CD4-positive, alpha-beta T cell treated with Interferon alpha-2 for 1 hour (primary cell): ENCODE data around the gene FKBP2.

Source experiments
- DNase-seq, 2 donors: peaks; one replicate each; pipeline ENCODE4 v3.0.0-alpha.2; 2020 to 2022

FKBP2 gene

DNA sequence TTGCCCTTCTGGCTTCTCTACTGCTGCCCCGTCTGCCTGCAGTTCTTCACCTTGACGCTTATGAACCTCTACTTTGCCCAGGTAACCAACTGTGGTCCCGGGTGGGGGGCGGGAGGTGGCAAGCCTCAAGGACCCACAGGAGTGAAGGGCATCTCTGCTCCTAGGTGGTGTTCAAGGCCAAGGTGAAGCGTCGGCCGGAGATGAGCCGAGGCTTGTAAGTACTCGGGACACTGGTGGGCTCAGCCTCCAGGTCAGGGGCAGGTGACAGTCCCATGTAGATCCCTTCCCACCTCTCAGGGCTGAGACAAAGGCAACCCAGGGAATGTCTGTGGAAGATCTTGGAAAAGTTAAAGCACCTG is 45.9 kb downstream of the FKBP2 start:
- DNase-seq = no peak

- no peak for DNase-seq
These were observed 46.9 kb downstream of the FKBP2 start for GRCh38 chr11:64287676-64288352.

DNA sequence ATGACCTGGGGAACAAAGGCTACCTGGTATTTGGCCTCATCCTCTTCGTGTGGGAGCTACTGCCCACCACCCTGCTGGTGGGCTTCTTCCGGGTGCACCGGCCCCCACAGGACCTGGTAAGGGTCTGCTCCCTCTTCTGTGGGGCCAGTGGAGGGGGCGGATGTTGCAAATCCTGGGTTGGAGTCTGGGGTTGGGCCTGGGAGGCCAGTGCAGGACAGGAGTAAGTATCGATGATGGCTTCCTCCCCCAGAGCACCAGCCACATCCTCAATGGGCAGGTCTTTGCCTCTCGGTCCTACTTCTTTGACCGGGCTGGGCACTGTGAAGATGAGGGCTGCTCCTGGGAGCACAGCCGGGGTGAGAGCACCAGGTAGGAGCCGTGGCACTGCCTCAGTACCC is 47.5 kb downstream of the FKBP2 start:
- DNase-seq = no peak

DNA sequence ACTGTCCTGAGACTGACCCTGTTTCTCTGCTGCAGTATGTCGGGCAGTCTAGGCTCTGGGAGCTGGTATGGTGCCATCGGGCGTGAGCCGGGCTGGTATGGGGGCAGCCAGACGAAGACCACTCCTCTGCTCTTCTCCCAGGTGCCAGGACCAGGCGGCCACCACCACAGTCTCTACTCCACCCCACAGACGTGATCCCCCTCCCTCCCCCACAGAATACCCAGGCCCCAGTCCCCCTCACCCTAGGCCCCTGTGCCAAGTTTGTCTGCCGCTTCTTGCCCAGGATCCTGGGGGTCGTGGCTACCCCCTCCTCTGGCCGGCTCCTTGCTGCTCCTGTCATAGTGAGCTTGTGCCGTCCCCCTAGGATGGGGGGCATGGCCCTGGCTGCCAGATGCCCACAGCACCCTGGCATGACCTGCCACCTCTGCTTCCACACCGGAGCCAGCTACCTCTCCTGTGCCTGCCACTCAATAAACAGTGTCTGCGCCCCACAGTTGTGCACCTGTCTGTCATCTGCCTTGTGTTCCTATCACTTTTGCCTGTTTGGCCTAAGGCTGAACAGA is 48.2 kb downstream of the FKBP2 start:
- no peak for DNase-seq

GRCh38 chr11:64290352-64291261 is 49.7 kb downstream of the FKBP2 start:
- DNase-seq = no peak

- no peak for DNase-seq
These were observed 50.4 kb downstream of the FKBP2 start, which contains the start of gene KCNK4 for GRCh38 chr11:64291262-64291751. Gene KCNK4 (plus strand): TSS chr11:64291302. CDS start chr11:64293019, 1,717 bp downstream.

DNA sequence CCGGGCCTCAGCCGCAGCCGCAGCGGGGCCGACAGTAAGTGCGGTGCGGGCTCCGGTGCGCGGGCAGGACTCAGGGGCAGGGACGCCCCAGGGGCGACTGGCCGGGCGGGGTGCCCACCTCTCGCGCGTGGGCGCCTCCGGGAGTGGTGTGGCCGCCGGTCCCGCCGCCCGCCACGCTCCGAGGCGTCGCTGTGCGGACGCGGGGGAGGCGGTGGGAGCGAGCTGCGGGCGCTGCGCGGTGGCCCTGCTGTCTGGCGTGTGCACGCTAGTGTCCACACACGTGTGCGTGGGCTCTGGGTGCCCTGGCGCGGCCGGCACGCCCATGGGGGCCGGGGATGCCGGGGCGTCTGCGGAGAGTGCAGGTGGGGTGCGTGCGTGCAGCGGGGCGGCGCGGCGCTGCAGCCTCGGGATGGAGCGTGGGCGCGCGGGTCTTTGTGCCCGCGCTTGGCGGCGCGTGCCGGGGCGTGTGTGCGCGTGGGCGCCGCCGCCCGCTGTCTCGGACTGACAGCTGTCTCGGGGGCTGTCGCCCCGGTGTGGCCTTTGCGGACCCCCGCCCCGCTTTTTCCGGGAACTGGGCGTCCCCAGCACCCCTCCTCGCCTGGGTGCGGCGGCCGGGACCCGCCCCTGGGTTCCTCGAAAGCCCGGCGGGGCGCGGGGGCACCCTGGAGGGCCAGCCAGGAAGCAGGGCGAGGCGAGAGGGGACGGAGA is 51.0 kb downstream of the FKBP2 start:
- no peak for DNase-seq

DNA sequence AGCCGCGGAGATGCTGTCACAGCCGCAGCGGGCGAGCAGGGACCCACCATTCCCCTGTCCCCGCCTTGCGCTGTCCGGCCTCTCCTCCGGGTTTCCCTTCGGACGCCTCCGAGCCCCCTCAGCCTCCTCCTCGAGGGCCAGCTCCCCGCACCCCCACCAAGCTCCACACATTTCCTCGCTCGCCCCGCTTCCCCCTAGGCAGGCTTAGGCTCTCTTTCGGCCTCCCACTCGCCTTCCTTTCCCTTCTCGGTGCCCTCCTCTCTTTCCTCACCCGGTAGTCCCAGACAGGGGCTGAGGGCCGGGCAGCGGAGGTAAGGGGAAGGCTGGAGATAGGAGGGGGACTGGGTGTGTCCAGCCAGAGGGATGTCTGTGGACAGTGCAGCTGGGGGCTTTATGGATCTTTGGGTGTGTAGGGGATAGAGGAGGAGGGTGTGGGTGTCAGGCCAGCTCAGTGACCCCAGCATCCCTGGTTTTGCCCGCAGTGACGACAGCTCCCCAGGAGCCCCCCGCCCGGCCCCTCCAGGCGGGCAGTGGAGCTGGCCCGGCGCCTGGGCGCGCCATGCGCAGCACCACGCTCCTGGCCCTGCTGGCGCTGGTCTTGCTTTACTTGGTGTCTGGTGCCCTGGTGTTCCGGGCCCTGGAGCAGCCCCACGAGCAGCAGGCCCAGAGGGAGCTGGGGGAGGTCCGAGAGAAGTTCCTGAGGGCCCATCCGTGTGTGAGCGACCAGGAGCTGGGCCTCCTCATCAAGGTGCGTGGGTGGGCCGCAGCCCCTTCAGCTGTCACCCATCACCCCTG is 51.8 kb downstream of the FKBP2 start:
- no peak for DNase-seq
